HG03575 (cell line): ENCODE measurements around the gene EDEM2.
"Not testable (repeated sequence)": the region's sequence is repeated elsewhere in the genome, so short reads cannot be mapped to it uniquely, and the experiment has no call there.

Source experiments
- ATAC-seq: cut with Tn5 transposase; IDR thresholded peaks from one replicate; pipeline ENCODE4 v1.9.1; 2021; ENCODE audit not compliant: unreplicated experiment, insufficient number of reproducible peaks, low FRiP score; ENCODE audit errors: extremely low read depth

EDEM2 gene

DNA sequence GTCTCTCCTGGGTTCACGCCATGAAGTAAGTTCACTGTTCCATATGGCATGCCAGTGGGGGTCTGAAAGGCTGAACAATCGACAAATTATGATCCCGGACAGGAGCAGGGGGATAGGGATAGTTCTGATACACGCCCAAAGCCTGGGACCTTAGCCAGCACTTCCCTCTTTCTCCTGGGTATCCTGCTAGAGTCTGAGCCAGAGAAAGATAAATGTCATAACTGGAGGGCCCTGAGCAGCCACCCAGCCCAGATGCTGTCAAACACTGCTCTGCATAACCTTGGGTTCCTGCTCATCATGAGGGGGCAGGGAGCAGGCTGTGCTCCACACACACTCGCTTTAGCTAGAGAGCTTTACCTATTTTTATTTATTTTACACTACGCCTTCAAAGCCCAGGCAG is 12.3 kb downstream of the EDEM2 start:
- no peak for ATAC-seq

DNA sequence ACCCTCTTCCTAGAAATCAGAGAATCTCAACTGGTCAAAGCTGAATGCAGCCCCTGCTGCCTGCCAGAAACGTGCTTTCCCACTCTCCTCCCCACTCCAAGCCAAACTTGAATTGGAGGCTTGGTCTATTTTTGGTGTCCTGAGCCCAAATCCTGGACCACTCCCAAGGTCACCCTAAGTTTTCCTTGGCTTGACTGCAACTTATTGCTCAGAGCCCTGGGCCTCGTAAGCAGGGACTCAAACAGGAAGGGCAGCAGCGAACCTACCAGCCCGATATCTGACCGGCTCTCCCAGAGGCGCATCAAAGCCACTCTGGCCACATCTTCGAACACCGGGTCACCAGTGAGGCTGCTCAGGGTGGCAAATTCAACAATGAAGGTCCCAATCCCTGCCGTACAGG is 12.7 kb downstream of the EDEM2 start:
- ATAC-seq, result no peak

DNA sequence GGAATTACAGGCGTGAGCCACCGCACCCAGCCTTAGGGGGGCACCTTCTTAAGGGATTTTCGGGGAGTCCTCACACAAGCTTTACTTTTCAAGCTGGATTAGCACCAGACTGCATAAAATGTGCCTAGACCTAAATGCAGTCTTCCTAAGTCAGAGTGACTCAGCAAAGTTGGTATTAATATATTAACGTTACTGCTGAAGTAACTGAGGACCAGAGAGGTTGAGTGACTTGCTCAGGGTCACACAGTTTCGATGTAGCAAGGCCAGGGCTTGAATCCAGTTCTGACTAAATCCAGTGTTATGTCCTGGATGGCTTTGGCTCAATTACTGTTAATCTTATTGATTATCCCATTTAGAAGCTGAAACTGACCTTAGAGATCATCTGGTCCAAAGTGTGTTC is 13.4 kb downstream of the EDEM2 start:
- no peak for ATAC-seq

DNA sequence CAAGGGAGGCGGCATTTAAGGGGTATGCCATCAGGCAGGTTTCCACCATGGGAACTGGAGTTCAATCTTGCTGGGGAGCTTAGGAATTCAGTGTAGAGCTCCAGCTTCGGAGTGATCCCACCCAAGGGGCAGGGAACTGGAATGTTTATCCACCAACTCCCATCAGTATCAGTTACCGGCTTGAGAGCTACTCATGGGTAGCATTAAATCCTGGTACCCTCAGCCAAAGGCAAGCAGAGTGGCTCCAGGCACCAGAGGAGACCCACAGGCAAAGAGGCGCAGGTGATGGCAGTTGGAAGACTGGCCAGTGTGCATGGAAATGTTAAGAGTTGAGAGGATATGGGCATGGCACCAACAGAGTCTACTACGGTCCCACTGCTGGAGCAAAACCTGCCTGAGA is 14.1 kb downstream of the EDEM2 start:
- no peak for ATAC-seq

DNA sequence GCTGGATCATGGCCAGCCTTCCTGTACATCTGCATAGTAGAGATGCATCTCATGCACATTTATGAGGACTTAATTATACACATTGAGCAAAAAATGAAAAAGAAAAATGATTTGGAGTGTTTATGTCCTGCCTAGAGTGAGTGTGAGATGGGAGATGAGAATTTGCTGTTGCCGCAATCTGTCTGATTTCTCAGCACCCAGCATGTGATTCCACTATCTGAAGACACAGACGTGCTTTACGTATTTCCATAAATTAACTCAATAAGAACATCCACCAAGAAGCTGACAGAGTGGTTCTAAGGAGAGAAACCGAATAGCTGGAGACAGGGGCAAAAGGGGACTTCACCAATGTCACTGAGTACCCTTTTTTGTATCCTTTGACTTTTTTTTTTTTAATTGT is 15.2 kb downstream of the EDEM2 start:
- ATAC-seq, result no peak

GRCh38 chr20:35129647-35130069 is 17.5 kb downstream of the EDEM2 start:
- no peak for ATAC-seq

DNA sequence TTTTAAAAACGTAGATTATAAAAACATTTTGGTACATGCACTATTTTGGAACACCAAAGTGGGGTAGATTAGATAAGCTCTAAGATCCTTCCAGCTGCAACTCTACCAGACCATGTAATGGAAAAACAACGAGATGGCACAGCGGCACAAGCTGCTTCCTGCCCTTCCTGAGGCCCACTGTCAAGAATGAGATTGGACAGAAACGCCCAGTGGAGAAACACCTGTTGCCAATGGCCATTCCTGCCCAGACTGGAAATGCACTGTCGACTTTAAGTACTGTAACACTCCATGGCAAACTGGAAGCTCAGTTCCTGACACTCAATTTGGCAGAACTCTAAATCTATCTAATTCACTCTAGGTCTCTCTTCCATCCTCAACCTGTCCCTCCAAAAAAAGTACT is 21.4 kb downstream of the EDEM2 start:
- ATAC-seq, result no peak

- no peak for ATAC-seq
Observed at GRCh38 chr20:35122756-35123405, 24.3 kb downstream of the EDEM2 start.

DNA sequence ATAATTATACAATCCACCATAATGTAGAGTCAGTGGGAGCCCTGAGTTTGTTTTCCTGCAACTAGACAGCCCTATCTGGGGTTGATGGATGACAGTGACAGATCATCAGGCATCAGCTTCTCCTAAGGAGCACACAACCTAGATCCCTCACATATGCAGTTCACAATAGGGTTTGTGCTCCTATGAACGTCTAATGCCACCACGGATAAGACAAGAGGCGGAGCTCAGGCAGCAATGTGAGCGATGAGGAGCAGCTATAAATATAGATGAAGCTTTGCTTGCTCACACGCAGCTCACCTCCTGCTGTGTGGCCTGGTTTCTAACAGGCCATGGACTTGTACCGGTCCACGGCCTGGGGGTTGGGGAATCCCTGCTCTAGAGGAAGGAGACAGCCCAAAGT is 25.9 kb downstream of the EDEM2 start:
- ATAC-seq, result no peak

DNA sequence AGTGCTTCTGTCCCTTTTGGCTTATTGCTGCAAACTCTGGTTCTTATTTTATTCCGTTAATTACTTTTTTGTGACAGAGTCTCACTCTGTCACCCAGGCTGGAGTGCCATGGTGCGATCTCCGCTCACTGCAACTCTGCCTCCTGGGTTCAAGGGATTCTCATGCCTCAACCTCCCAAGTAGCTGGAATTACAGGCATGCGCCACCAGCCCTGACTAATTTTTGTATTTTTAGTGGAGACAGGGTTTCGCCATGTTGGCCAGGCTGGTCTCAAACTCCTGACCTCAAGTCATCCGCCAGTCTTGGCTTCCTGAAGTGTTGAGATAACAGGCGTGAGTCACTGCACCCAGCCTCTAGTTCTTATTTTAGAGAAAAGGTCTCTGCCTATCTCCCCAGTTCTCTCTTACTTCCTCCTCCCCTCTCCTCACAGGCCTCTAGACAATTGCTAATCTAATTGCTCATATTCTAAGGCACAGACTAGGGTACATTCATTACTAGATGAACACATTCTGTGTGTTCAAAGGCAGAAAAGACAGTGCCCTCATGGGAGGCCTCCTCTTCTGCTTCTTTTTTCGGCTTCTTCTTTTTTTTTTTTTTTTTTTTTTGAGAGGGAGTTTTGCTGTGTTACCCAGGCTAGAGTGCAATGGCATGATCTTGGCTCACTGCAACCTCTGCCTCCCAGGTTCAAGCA is 27.0 kb downstream of the EDEM2 start:
- ATAC-seq, result no peak

DNA sequence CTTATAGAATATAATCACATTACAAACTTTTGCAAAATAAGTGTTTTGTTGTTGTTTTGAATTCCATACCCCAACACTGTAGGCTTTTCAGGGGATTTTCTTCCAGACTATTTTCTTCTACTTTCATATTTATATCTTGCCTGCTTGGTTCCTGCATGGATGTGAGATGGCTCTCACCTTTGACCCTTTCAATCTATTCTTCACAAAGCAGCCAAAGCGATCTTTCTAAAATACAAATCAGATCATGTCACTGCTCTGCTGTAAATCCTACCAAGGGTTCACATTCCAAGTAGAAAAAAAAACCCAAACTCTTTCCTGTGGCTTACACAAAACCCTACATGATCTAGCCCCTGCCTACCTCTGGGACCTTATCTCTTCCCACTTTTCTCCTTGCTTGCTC is 29.5 kb downstream of the EDEM2 start:
- no peak for ATAC-seq

DNA sequence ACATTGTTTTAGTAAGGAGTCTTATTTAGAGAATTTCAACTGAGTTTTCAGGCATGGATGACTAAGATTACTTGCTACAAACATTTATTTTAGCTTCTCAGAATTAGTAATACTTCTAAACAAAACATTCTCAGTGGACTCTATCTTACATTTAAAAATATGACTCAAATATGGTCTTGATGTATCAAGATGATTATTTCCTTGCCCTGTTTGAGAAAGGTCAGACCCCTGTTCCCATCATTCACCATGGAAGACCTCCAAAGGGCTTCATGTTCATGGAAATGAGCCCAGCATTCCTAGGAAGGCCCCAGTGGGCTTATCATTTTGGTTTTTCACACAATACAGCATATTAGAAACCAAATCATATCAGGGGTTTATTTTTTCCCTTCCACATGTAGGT is 29.9 kb downstream of the EDEM2 start:
- ATAC-seq, result no peak

DNA sequence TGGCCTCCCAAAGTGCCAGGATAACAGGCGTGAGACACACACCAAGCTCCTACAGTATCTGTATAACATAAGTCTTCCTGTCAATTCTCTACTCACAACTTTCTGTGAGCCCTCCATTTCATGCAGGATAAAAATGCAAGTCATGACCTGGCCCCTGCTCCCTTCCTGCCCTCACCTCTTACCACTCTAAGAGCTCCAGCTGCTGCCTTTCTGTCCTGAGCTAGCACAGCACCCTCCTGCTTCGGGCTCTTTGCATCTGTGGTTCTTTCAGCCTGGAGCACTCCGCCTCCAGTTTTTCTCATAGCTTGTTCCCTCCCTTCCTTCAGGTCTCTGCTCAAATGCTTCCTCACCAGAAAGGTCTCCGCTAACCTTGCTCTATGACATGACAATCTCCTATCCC is 30.9 kb downstream of the EDEM2 start:
- ATAC-seq, result no peak

GRCh38 chr20:35115606-35116005 is 31.5 kb downstream of the EDEM2 start:
- ATAC-seq, result no peak

- not testable (repeated sequence) for ATAC-seq
Observed at GRCh38 chr20:35112276-35112675, 34.9 kb downstream of the EDEM2 start.

- ATAC-seq, result no peak
Observed at GRCh38 chr20:35111141-35111888, 35.8 kb downstream of the EDEM2 start.

DNA sequence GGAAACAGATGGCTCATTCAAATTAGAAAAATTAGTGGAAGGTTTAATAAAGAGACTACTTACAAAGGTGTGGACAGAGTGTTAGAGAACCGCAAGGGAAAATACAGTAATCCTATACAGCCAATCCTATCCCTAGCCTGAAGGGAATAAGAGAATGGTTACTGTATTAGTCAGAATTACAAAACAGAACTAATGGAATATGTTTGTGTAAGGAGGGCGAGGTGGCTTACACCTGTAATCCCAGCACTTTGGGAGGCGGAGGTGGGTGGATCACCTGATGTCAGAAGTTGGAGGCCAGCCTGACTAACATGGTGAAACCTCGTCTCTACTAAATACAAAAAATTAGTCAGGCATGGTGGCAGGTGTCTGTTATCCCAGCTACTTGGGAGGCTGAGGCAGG is 38.2 kb downstream of the EDEM2 start:
- ATAC-seq, result no peak

- ATAC-seq, result no peak
Observed at GRCh38 chr20:35106827-35107380, 40.2 kb downstream of the EDEM2 start.

DNA sequence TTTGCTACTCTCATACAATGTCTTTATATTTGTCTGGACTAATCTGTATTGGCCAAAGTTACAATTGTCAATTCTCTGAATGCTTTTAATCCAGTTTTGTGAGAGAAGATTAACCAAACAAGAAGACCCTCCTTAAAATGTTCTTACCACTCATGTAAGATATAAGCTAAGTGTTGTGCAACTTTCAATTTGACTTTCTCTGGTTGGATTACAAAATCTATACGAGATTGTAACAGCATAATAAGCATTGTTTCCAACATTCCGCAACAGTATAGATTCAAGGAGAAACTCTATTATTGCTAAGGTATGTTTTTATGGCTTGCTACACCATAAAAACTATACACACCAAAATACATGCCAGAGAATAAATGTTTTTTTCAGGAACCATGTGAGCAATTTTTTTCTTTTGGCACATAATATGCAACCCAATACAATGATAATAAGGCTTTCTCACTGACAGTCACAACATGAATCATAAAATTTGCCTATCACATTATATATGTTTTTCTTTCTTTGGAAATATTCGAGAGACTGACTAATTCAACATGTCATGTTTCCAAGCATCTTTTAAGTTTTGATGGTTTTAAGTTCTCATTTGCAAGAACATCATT is 42.3 kb downstream of the EDEM2 start:
- ATAC-seq, result no peak

- ATAC-seq, result no peak
Observed at GRCh38 chr20:35101620-35102019, 45.5 kb downstream of the EDEM2 start.
